Stimulated activated CD4-positive, alpha-beta T cell treated with anti-CD3 and anti-CD28 coated beads, Interleukin-15, amount 100 ng/mL, for 48 hours (primary cell): ENCODE data around the gene SBK2.

Source experiments
- DNase-seq, 2 donors: peaks; one replicate each; pipeline ENCODE4 v3.0.0-alpha.2; 2020; ENCODE audit warnings: low read depth in 2 of 2

Gene SBK2

DNA sequence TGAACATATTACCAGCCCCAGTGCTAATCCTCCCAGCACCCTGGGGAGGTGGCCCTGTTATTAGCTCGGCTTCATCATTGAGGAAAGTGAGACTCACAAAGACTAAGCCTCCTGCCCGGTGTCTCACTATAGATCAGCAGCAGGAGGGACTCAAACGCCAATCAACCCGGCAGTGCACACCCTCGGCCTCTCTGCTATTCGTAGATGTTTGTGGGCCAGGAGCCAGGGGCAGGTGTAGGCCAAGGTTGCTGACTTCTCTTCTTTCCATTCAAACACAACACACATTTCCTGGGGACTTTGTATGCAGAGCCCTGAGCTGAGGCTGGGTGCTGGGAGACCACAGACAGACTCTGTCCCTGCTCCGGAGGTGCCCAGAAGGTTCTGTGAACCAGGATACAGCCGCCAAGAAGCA is 17.8 kb upstream of the SBK2 start:
- DNase-seq: no peak

DNA sequence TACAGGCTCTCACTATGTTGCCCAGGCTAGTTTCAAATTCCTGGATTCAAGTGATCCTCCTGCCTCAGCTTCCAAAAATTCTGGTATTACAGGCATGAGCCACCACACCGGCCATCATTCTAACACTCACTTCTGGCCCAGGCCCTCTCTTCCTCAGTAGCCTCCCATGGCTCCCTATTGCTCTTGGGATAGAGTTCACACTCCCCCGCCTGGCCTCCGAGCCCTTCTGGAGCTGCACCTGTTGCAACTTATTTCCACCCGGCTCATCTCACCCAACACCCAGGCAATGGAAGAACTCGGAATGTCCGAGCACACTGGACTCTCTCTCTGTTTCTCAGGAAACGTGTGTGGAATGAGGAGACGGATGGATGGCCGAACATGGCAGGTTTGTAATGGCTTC is 17.4 kb upstream of the SBK2 start:
- no peak for DNase-seq

DNA sequence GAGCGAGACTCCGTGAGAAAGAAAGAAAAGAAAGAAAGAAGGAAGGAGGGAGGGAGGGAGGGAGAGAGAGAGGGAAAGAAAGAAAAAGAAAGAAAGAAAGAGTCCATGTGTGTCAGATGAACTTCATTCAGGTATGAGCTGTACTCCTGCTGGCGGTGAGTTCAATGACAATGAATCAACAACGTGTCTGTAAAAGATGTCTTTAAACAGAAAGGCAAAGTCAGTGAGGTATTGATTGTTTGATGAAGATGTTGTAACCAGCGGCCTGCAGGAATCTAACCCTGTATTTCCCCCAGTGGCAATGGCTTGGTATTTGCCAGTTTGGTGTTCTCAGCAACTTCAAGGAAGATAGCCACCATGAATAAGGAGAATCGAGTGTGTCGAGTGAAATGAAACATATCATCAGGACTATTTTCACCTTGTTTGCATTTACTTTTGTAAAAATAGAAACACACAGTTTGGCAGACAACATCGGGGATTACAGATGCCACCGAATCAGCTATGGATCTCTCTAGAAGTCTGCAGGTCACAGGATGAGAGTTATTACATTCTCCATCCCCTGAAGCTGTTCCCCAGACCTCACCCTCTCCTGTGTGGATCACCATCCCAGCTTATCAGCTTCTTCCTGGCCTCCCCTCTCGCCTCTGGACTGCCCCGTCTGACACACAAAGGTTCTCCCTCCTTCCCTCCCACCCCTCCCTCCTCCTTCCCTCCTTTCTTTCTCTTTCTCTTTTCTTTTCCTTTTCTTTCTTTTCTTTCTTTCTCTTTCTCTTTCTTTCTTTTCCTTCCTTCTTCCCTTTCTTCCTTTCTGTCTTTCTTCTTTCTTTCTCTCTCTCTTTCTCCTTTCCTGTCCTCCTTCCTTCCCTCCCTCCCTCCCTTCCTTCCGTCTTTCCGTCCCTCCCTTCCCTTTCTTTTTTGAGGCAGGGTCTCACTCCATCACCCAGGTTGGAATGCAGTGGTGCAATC is 16.6 kb upstream of the SBK2 start:
- DNase-seq: no peak

DNA sequence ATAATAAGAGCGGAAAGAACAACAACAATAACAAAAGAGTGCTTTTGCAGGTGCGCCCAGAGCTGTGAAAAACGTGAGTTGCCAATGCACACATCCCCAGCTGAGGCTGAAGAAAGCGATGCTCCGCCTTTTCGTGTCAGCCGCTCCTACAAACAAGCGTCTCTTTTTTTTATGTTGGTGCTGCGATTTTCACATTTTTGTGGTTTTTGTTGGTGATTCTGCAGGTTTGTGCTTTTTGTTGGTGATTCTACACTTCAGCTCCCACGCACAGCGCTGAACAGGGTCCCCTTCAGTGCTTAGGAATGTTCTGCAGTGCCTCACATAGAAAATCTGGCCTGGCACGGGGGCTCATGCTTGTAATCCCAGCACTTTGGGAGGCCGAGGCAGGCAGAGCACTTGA is 15.7 kb upstream of the SBK2 start:
- DNase-seq: no peak

DNA sequence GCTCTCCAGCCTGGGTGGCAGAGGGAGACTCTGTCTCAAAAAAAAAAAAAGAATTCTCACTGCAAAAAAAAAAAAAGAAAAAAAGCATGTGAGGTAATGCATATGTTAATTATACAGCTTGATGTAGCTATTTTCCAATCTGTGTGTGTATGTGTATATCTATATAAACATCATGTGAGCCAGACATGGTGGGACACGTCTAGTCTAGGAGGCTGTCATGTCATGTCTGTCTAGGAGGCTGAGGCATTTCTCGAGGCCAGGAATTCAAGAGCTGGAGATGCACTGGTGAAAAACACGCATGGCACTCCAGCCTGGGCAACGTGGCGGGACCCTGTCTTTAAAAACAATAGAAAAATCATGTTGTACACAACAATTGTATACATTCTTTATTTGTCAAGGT is 15.3 kb upstream of the SBK2 start:
- DNase-seq: no peak

DNA sequence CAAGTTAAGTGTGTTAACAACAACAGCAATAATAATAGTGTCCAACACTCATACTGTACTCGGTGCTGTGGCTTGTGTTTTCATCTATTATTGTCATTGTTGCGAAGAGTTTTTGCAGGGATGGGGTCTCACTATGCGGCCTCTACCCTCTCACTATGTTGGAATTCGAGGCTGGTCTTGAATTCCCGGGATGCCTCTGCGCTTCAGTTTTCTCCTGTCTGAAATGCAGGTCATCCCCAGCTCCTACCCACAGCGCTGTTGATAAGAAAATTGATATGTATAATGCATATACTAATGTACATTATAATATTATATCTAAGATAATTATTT is 13.4 kb upstream of the SBK2 start:
- DNase-seq: no peak

DNA sequence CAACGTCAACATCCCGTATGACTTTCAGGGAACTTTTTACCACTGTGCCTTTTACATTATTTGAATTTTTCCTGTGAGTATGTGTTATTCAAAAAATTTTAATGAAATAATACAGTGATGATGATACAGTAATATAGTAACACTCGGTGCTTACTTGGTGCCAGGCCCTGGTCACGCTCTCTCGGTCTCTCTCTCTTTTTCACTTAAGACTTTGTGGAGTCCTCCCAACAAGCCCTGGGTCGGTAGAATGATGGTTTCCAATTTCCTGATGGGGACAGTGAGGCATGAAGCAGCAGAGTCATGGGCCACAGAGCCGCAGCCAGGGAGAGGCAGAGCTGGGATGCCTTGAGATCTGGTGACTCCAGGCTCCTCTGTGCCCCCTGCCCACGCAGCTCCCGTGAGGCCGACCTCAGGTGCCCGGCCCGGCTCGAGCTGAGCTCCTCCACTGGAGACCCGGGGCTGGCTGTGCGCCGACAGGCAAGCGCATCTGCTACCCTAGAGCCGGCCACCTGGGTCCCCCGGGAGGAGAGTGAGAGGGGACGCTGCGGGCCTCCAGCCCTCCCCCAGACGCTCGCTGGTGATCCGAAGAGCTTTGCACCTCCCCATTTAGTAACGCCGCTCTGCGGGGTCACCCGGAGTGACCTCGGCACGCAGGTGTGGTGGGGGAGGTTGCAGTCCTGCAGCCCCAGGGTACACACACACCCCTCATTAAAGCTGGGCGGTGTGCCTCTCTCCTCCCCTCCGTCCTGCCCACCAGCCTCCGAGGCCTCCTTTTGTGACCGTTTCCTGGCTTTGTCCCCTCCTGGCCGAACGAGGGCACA is 12.8 kb upstream of the SBK2 start:
- no peak for DNase-seq

DNA sequence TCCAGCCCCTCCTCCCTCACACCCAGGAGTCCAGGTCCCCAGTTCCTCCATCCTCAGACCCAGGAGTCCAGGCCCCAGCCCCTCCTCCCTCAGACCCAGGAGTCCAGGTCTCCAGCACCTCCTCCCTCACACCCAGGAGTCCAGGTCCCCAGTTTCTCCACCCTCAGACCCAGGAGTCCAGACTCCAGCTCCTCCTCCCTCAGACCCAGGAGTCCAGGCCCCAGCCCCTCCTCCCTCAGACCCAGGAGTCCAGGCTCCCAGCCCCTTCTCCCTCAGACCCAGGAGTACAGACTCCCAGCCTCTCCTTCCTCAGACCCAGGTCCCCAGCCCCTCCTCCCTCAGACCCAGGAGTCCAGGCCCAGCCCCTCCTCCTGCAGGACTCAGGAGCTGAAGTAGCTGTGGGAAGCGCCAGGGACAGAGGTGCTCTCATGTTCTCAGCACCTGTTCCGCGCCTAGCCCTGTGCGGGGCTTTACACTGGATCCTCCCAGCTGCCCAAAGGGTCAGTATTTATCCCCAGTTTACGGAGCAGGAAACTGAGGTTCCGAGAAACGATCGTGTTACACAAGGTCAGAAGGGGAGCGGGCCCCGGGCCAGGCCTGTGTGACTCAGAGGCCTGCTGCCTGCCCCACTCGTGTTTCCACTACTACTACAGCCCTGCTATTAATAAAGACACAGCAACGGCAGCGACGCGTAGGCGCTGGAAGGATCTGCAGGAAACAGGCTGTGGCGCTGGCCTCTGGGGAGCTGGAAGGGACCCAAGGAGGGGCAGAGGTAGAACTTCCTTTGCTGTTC is 10.1 kb upstream of the SBK2 start:
- no peak for DNase-seq

DNA sequence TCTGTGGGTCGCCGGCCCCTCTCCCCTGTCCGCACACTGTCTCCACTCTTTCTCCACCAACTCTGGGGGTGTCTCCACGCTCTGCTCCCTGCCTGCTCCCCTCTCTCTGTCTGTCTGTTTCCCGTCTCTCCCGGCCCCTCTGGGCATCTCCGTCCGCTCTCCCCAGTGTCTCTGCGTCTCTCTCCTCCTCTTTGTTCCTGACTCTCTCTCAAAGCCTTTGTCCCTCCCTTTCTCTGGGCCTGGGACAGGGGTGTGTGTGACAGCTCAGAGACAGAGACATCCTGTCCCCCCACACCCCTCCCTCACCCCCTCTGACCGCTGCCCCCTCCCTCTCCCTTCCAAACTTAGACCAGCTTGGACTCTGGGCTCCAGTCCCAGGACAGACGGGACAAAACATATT is 9.1 kb upstream of the SBK2 start:
- DNase-seq: no peak

DNA sequence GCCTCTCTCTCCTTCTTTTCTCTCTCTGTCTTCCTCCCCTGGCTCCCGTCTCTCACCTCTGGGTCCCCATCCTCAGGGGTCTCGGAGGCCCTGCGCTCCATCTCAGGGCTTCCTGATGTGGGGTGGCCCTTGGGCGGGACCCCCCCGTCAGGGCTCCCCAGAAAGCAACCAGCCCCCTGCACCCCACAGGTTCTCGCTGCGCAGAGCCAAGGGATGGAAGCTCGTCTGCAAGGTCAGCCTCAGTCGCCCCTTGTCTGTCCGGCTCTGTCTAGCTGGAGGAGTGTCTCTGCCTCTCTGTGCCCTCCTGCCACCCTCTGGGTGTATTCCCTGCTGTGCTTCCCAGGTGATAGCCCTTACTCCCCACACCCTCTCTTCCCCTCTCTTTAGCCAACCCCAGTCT is 8.5 kb upstream of the SBK2 start, which contains the start of gene SBK3:
TSS of gene SBK3 (minus strand) at position 101 of the 400 bp plus-strand sequence. CDS start at position 101, 0 bp downstream.
- DNase-seq: no peak

DNA sequence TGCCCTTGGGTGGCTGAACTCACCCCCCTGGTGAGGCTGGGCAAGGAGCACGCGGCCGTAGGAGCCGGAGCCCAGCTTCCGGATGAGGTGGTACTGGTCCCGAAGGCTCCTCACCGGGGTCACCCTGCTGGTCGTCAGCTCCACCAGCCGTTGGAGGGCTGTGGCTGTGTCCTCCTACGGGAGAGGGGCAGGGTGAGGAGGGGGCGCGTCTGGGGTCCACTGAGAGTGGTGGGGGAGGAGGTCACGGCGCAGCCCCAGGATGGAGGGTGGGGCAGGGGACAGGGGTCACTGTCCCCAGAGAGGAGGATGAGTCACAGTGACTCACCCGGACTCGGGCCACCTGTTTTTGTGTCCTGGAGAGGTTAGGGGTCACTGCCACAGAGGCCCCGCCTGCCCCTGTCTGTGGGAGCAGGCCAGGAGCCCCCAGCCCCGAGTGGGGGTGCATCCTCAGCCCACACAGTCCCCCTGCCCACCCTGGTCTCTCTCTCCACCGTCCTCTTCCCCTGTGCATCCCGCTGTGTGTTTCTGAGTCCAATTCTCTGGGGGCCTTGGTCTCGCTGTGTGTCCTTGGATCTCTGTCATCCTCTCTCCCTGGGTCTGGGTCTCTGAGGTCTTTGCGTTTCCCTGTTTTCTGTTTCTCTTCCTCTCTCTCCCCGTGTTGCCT is 8.0 kb upstream of the SBK2 start:
- no peak for DNase-seq

DNA sequence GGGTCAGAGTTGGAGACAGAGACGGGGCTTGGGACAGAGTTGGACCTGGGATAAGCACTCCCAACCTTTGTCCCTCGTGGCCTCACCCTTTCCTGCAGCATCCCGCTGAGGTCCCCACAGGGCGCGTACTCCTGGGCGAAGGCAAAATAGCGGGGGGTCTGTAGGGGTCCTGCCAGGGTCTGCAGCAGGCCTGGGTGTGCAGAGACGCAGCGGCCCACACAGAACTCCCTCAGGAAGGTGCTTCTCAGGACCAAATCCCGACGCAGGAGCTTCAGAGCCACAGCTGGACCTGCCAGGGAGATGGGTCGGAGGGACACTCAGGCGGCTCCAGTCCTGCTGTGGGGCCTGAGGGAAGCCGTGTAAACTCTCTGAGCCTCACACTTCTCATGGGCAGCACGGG is 7.1 kb upstream of the SBK2 start:
- DNase-seq: no peak

DNA sequence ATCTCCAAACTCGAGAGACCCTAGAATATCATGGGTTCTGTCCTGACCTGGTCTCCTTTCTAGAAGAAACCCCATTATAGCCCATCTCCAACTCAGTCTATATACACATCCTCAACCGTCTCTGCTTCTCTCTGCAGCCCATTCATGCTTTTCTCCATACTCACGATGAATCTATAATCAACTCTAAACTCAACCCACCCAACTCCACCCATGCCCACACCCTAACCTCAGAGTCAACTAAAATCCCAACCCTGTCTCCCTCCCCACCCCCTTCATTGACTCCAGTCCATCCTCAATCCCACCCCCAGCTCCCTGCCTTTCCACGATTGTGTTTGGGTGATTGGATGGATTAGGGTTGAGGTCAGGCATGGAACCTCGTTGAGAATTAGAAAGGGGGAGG is 6.6 kb upstream of the SBK2 start:
- no peak for DNase-seq

DNA sequence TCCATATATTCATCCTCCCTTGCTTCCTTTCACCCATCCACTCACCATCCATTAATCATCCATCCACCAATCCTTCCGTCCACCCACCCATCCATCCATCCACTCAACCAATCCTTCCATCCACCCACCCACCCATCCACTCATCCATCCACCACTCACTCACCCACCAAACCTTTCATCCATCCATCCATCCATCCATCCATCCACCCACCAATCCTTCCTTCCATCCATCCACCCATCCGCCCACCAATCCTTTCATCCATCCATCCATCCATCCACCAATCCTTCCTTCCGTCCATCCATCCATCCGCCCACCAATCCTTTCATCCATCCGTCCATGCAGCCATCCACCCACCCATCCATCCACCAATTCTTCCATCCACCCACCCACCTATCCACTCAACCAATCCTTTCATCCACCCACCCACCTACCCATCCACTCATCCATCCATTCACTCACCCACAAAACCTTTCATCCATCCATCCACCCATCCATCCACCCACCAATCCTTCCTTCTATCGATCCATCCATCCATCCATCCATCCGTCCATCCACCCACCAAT is 5.4 kb upstream of the SBK2 start:
- DNase-seq: no peak

DNA sequence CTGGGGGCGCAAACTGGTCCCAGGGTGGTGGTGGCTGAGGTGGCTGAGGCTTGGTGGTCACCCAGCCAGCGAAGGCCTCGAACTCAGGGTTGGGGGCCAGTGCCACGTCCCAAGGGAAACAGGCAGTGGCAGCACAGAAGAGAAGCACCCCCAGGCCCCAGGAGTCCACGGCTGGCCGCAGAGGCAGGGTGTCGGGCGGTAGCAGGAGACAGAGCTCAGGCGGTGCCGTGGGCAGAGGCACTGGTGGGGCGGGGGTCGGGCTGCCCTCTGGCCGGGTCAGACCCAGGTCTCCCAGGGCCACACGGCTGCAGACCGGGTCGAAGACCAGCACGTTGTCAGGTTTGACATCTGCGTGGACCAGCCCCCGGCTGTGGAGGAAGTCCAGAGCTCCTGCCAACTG is 4.2 kb upstream of the SBK2 start:
- DNase-seq: no peak

DNA sequence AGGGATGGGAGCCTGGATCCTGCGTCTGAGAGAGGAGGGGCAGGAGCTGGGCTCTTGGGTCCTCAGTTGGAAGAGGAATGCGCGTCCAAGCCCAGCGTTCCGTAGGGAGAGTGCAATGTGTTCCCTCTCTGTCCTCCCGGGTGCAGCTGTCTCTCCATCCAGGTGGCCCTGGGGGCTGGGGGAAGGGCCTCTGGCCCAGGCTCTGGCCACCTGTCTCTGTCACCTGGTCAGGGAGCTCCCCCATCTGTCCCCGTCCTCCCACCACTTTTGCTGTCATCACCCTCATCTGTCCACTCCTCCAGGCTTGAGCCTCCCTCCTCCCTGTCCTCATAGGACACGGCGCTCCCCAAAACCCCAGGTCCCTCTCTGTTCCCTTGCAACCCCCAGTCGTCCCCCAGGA is 3.7 kb upstream of the SBK2 start:
- no peak for DNase-seq

DNA sequence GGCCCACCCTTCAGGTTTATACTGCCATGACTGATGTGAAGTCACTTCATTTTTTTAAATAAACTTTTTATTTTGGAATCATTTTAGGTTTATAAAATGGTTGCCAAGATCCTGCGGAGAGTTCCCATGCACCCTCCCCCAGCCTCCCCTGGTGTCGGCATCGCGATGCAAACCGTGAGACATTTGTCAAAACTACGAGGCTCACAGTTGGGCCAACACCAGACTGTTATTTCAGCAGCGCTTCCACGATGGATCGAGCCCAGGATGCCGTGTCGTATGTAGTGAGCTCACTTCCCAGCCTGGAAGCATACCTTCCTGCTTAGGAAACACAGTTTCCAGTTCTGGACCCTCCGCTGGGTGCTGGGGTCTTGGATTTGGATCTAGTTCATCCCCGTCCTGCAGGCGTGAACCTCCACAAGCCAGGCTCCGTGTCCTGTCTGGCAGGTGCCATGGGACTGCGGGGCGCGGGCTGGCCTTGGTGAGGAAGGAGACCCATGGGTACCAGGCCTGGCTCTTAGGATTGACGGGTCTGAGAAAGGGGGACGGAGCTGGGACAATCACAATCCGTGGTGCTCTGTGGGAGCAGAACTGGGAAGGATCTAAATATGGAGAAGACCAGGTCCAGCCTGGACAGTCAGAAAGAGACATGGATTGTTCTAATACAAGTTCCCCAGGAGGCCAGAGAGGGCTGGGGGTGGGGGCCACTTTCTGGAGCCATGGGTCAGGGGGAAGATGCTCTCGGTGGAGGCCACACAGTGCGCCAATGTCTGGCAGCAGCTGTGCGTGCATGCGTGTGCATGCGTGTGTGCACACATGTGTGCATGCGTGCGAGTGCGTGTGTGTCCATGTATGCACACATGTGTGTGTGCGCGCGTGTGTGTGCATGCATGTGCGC is 2.4 kb upstream of the SBK2 start:
- DNase-seq: no peak

DNA sequence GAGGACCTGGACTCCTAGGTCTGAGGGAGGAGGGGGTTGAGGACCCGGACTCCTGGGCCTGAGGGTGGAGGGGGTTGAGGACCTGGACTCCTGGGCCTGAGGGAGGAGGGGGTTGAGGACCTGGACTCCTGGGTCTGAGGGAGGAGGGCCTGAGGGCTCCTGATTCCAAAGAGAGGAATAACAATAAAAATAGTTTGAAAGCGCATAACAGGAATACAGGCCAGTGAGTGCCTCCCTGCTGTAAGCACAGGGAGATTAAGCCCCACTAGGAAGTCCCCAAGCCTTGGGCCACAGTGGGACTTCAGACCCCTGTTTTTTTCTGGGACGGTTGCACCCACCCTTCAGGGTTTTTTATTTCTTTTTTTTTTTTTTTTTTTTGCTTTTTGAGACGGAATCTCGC is 1.2 kb upstream of the SBK2 start:
- no peak for DNase-seq

DNA sequence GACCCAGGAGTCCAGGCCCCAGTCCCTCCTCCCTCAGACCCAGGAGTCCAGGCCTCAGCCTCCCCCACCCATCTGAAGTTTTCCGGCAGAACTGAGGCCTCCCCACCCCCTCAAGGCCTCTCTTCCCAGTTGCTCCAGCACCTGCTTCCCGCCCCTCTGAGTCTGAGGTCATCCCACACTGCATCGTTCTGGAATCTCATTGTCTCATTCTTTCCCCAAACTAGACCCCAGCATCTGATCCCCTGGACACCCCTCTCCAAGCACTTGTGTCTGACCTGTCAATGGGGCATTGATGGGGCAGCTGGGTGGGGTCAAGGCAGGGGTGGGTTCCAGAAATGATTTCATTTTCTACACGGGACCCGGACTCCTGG is 793 bp upstream of the SBK2 start:
- no peak for DNase-seq

DNA sequence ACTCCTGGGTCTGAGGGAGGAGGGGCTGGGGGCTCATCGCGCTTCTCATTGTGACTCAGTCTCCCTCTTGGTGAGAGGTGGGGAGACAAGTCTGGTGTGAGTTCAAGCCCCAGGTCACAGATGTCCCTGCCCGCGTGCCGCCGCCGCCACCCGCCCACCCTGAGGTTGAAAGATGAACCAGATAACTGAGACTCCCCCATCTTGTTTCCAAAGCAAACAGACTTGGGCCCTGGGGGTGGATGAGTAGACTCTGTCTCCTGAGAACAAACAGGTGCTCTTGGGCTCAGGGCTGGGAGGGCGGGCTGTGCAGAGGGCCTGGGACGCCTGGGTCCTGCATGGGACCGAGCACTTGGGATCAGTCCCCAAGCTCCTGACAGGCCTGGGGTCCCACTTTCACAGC is 567 bp downstream of the SBK2 start:
- DNase-seq: no peak
